K562 (cell line): ENCODE measurements around the gene ZNF83. TPM values are rescaled to one million over a fixed set of nuclear protein-coding genes. Genes with fewer than 3 reads are reported as not detected.

Experiments used
- CBX8 ChIP-seq: fragments of 200-600 bp; sonication (generic); IDR thresholded peaks from 2 replicates; pipeline ENCODE4 v1.6.1; 2012; ENCODE audit warnings: borderline replicate concordance, mixed run types, low read depth, mild to moderate bottlenecking, moderate library complexity, mixed read lengths, low read length, control low read depth, inconsistent platforms; ENCODE audit not compliant: poor library complexity, severe bottlenecking; ENCODE audit errors: extremely low read depth
- CCNT2 ChIP-seq: IDR thresholded peaks from 2 replicates; pipeline ENCODE4 v1.6.1; 2011; ENCODE audit warnings: borderline replicate concordance, low read depth, mild to moderate bottlenecking, moderate library complexity, mixed read lengths, low read length; ENCODE audit not compliant: insufficient read length; ENCODE audit errors: extremely low read depth
- CHCHD3 ChIP-seq: fragments of 250-450 bp; sonication (Bioruptor Pico); IDR thresholded peaks from 2 replicates; pipeline ENCODE4 v2.1.2; 2022; ENCODE audit warnings: mild to moderate bottlenecking
- DMBX1 ChIP-seq: fragments of 250-450 bp; sonication (Bioruptor Pico); IDR thresholded peaks from 2 replicates; pipeline ENCODE4 v1.8.0; 2022; ENCODE audit warnings: inconsistent platforms, mild to moderate bottlenecking, moderate library complexity, borderline replicate concordance
- E2F3 ChIP-seq: fragments of 250-450 bp; sonication (Bioruptor Pico); IDR thresholded peaks from 2 replicates; pipeline ENCODE4 v1.4.0; 2020; ENCODE audit warnings: mild to moderate bottlenecking
- EP300 ChIP-seq: IDR thresholded peaks from 2 replicates; pipeline ENCODE4 v1.6.1; 2012; ENCODE audit warnings: low read length, improper control_type of control experiment
- EP400 ChIP-seq: fragments of 450-650 bp; IDR thresholded peaks from 2 replicates; pipeline ENCODE4 v1.6.1; 2017; ENCODE audit warnings: antibody characterized with exemption, mild to moderate bottlenecking, moderate library complexity
- HNRNPLL ChIP-seq: fragments of 200-400 bp; formaldehyde crosslinking; IDR thresholded peaks from 2 replicates; pipeline ENCODE4 v1.6.1; 2017; ENCODE audit warnings: low read length, low read depth, mild to moderate bottlenecking; ENCODE audit not compliant: poor library complexity, severe bottlenecking
- NCOA2 ChIP-seq, 2 experiments: fragments of 450-650 bp; IDR thresholded peaks; 2 replicates each; pipeline ENCODE4 v1.6.1; 2018; ENCODE audit warnings: mild to moderate bottlenecking in 2 of 2, moderate library complexity in 1 of 2; ENCODE audit not compliant: partially characterized antibody in 2 of 2
- PML ChIP-seq: IDR thresholded peaks from 2 replicates; pipeline ENCODE4 v1.6.1; 2012; ENCODE audit warnings: low read length, inconsistent platforms
- PTTG1 ChIP-seq: fragments of 450-650 bp; IDR thresholded peaks from 2 replicates; pipeline ENCODE4 v1.6.1; 2016; ENCODE audit warnings: low read depth, mild to moderate bottlenecking, missing genetic modification characterization, missing compliant biosample characterization
- RFX5 ChIP-seq: IDR thresholded peaks from 2 replicates; pipeline ENCODE4 v1.6.1; 2011; ENCODE audit warnings: low read depth, mild to moderate bottlenecking, improper control_type of control experiment, low read length
- SREBF2 ChIP-seq: sonication (generic); formaldehyde crosslinking; IDR thresholded peaks from 2 replicates; pipeline ENCODE4 v1.4.0; 2020; ENCODE audit warnings: mild to moderate bottlenecking, missing genetic modification reagents
- TFAM ChIP-seq: fragments of 250-450 bp; sonication (Bioruptor Pico); conservative IDR thresholded peaks from 2 replicates; pipeline ENCODE4 v1.5.0; 2021; ENCODE audit warnings: mild to moderate bottlenecking, moderate library complexity
- ZC3H4 ChIP-seq: sonication (generic); formaldehyde crosslinking; IDR thresholded peaks from 2 replicates; pipeline ENCODE4 v1.9.0; 2021; ENCODE audit warnings: missing genetic modification reagents, borderline replicate concordance
- ZNF12 ChIP-seq: sonication (generic); formaldehyde crosslinking; IDR thresholded peaks from 2 replicates; pipeline ENCODE4 v1.4.0; 2020; ENCODE audit warnings: mild to moderate bottlenecking, missing genetic modification reagents
- ZNF668 ChIP-seq: fragments of 250-450 bp; sonication (Bioruptor Pico); IDR thresholded peaks from 2 replicates; pipeline ENCODE4 v1.8.0; 2022; ENCODE audit warnings: mild to moderate bottlenecking, inconsistent platforms
- ZNF699 ChIP-seq: fragments of 250-450 bp; sonication (Bioruptor Pico); IDR thresholded peaks from 2 replicates; pipeline ENCODE4 v1.8.0; 2021; ENCODE audit warnings: mild to moderate bottlenecking, moderate library complexity; ENCODE audit not compliant: insufficient replicate concordance
- polyA plus RNA-seq, 8 experiments: library from polyadenylated mRNA; depleted of rRNA in 4 of 8; stranded (reverse) in 5 of 8; unstranded in 3 of 8; fragments of >200 nt; fragmentation: Nextera tagmentation in 2 of 8; fragmentation: Illumina TruSeq in 1 of 8; extraction: Ambion mirVana in 2 of 8; extraction: Trizol in 1 of 8; gene quantifications; 2 replicates each; pipeline versions ENCODE4 v1.2.1 to v1.2.3, GENCODE V29; 2011 to 2014; ENCODE audit warnings: inconsistent platforms in 1 of 8, missing spikeins in 1 of 8
- total RNA-seq, 7 experiments: library from RNA; depleted of rRNA in 6 of 7; stranded (reverse); fragments of >200 nt in 6 of 7; fragmentation: Illumina TruSeq in 2 of 7; extraction: Trizol in 2 of 7; gene quantifications; 2 replicates each; pipeline versions ENCODE4 v1.2.1 to v1.2.3, GENCODE V29; 2011 to 2021; ENCODE audit warnings: low replicate concordance in 1 of 7
- TF ChIP-seq, protein P1 (sequence below): sonication (generic); formaldehyde crosslinking; IDR thresholded peaks from 2 replicates; pipeline ENCODE4 v1.8.0; 2022; ENCODE audit warnings: mild to moderate bottlenecking, low read depth, missing genetic modification reagents
- TF ChIP-seq, protein P2 (sequence below): fragments of 450-650 bp; formaldehyde crosslinking; IDR thresholded peaks from 2 replicates; pipeline ENCODE4 v1.4.0; 2020; ENCODE audit warnings: mild to moderate bottlenecking, moderate library complexity
- TF ChIP-seq, protein P3 (sequence below): fragments of 450-650 bp; formaldehyde crosslinking; IDR thresholded peaks from 2 replicates; pipeline ENCODE4 v1.4.0; 2022; ENCODE audit warnings: missing genetic modification characterization
- TF ChIP-seq, protein P4 (sequence below), 3 experiments: IDR thresholded peaks in 2 of 3; conservative IDR thresholded peaks in 1 of 3; 2 replicates each; pipeline ENCODE4 v1.5.1; 2011 to 2012; ENCODE audit warnings: low read length in 3 of 3, mild to moderate bottlenecking in 3 of 3, control low read depth in 2 of 3, improper control_type of control experiment in 1 of 3, inconsistent platforms in 1 of 3, low read depth in 1 of 3, mixed read lengths in 1 of 3, moderate library complexity in 1 of 3; ENCODE audit not compliant: insufficient read depth in 2 of 3

Gene ZNF83
- total and polyA plus RNA-seq, 9 of the 15 experiments (the other 6 are each of a cell fraction or from before 2014, with no cell fraction given), result 18.6 to 74.3 (median 51.9) TPM

DNA sequence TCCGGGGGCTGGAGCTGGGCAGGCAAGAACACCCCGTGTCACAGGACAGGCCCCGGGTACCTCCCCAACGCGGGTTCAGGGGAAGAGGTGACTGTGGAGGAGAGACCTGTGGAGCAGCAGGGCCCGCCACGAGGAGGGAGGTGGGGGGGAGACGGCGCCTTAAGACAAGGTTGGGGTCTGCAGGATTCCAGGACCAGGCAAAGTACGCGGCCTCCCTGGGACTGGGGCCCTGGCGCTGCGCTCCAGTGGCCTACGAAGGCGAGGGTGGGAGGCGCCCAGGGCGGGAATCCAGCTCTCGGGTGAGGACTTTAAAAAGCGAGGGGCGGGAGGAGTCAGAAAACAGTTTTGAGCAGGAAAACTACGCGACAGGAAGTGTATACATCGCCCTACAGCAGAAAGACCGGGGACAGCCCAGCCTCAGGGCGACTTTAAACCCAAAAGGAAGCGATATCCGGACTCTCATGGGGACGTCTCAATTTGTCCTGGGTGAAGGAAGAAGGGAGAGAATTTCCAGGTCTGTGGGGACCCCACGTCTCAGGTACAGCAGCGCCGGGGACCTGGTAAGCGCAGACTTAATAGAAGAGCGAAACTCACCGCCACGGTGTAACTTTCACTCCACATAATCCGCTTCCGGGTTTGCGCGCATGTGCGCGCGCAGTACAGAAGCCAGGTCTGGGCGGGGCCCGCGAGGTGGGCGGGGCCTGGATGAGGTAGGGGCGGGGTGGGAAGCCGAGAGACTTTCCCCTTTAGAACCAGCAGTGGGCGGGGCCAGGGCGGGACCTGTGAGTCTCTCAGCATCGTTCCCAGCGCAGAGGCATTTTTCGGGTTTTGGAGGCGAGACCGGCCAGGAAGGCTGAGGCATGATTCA lies at the start of gene ZNF83 (continued):
- no peak for TF ChIP-seq EP300
- TF ChIP-seq RFX5, result no peak
- TF ChIP-seq, protein P1, sequence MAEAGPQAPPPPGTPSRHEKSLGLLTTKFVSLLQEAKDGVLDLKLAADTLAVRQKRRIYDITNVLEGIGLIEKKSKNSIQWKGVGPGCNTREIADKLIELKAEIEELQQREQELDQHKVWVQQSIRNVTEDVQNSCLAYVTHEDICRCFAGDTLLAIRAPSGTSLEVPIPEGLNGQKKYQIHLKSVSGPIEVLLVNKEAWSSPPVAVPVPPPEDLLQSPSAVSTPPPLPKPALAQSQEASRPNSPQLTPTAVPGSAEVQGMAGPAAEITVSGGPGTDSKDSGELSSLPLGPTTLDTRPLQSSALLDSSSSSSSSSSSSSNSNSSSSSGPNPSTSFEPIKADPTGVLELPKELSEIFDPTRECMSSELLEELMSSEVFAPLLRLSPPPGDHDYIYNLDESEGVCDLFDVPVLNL (CRISPR knock-in tag), result no peak
- no peak for TF ChIP-seq ZNF668 (CRISPR knock-in tag)
- 0 out of 2 replicates have a peak, but pooled peaks have one; percentile 49 for TF ChIP-seq E2F3 (CRISPR knock-in tag)
- no peak for TF ChIP-seq TFAM (CRISPR knock-in tag)
- no peak for TF ChIP-seq ZC3H4
- no peak for TF ChIP-seq HNRNPLL
- TF ChIP-seq, protein P2, sequence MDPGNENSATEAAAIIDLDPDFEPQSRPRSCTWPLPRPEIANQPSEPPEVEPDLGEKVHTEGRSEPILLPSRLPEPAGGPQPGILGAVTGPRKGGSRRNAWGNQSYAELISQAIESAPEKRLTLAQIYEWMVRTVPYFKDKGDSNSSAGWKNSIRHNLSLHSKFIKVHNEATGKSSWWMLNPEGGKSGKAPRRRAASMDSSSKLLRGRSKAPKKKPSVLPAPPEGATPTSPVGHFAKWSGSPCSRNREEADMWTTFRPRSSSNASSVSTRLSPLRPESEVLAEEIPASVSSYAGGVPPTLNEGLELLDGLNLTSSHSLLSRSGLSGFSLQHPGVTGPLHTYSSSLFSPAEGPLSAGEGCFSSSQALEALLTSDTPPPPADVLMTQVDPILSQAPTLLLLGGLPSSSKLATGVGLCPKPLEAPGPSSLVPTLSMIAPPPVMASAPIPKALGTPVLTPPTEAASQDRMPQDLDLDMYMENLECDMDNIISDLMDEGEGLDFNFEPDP (CRISPR knock-in tag), result no peak
- peak; percentile 85 for TF ChIP-seq EP400
- TF ChIP-seq, protein P3, sequence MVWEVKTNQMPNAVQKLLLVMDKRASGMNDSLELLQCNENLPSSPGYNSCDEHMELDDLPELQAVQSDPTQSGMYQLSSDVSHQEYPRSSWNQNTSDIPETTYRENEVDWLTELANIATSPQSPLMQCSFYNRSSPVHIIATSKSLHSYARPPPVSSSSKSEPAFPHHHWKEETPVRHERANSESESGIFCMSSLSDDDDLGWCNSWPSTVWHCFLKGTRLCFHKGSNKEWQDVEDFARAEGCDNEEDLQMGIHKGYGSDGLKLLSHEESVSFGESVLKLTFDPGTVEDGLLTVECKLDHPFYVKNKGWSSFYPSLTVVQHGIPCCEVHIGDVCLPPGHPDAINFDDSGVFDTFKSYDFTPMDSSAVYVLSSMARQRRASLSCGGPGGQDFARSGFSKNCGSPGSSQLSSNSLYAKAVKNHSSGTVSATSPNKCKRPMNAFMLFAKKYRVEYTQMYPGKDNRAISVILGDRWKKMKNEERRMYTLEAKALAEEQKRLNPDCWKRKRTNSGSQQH (CRISPR knock-in tag), result no peak
- TF ChIP-seq NCOA2 (IDR thresholded peaks at IDR 0.05; ENCODE audit: partially characterized antibody in 2 of 2), result no peak
- no peak for TF ChIP-seq DMBX1 (CRISPR knock-in tag)
- TF ChIP-seq PML, result peak; percentile 56
- no peak for TF ChIP-seq SREBF2
- TF ChIP-seq CBX8, result no peak
- TF ChIP-seq CCNT2, result no peak
- TF ChIP-seq ZNF699 (CRISPR knock-in tag), result no peak
- TF ChIP-seq, protein P4, sequence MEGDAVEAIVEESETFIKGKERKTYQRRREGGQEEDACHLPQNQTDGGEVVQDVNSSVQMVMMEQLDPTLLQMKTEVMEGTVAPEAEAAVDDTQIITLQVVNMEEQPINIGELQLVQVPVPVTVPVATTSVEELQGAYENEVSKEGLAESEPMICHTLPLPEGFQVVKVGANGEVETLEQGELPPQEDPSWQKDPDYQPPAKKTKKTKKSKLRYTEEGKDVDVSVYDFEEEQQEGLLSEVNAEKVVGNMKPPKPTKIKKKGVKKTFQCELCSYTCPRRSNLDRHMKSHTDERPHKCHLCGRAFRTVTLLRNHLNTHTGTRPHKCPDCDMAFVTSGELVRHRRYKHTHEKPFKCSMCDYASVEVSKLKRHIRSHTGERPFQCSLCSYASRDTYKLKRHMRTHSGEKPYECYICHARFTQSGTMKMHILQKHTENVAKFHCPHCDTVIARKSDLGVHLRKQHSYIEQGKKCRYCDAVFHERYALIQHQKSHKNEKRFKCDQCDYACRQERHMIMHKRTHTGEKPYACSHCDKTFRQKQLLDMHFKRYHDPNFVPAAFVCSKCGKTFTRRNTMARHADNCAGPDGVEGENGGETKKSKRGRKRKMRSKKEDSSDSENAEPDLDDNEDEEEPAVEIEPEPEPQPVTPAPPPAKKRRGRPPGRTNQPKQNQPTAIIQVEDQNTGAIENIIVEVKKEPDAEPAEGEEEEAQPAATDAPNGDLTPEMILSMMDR (IDR thresholded peaks at IDR 0.05 in 2 of 3, conservative IDR thresholded peaks at IDR 0.05 in 1 of 3; ENCODE audit: insufficient read depth in 2 of 3, low read depth in 1 of 3, low read length in 3 of 3), result no peak
- TF ChIP-seq ZNF12 (CRISPR knock-in tag), result no peak
- TF ChIP-seq PTTG1 (tag), result no peak
- TF ChIP-seq CHCHD3 (CRISPR knock-in tag), result no peak
